Measurements from ENCODE around the gene VPS35. TPM values are rescaled to one million over a fixed set of nuclear protein-coding genes. Genes with fewer than 3 reads are reported as not detected.

Gene VPS35
- total RNA-seq, 1 donor from 2014 or later = 102 TPM

- TF ChIP-seq CTCF (conservative IDR thresholded peaks at IDR 0.05) = no peak
- H3K4me3 Mint-ChIP-seq = no peak overlapping the region
- H3K27ac Mint-ChIP-seq (ENCODE audit: unreplicated experiment) = no peak overlapping the region
- no peaks in the 10 kb centered on the region for H3K36me3 Mint-ChIP-seq (ENCODE audit: low read depth)
- no peaks in the 10 kb centered on the region for H3K4me1 Mint-ChIP-seq
- no peak for DNase-seq (ENCODE audit: low read depth, low spot score)
- H3K9me3 Mint-ChIP-seq = no peaks in the 10 kb centered on the region
- H3K27me3 Mint-ChIP-seq (ENCODE audit: low read depth) = no peaks in the 10 kb centered on the region
These were observed 29.2 kb upstream of the VPS35 start for GRCh38 chr16:46718214-46718613.

DNA sequence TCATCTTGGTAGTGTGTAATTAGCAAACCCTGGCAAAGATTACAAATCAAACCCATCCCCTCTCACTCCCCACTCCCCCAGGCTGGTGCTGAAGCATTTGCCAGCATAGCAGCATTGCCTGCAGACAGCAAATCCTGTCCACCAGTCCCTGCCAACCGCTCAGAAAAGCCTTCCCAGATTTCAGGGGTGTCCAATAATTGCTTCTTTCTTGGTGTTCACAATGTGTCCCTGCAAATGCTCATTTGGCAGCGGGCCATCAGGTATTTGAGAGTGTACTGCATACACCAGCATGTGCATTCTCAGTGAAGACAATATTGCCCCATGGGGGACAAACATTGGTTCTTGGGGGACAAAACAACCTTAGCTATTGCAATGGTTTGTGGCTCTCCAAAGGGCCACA, 28.7 kb upstream of the VPS35 start:
- Mint-ChIP-seq H3K36me3 (ENCODE audit: low read depth) (no peaks in the 10 kb centered on the region), H3K4me3 (no peak overlapping the region), H3K27me3 (ENCODE audit: low read depth) (no peaks in the 10 kb centered on the region), H3K4me1 (no peaks in the 10 kb centered on the region), H3K27ac (ENCODE audit: unreplicated experiment) (no peak overlapping the region), H3K9me3 (no peaks in the 10 kb centered on the region)
- DNase-seq (ENCODE audit: low read depth, low spot score) = no peak
- no peak for TF ChIP-seq CTCF (conservative IDR thresholded peaks at IDR 0.05)

DNA sequence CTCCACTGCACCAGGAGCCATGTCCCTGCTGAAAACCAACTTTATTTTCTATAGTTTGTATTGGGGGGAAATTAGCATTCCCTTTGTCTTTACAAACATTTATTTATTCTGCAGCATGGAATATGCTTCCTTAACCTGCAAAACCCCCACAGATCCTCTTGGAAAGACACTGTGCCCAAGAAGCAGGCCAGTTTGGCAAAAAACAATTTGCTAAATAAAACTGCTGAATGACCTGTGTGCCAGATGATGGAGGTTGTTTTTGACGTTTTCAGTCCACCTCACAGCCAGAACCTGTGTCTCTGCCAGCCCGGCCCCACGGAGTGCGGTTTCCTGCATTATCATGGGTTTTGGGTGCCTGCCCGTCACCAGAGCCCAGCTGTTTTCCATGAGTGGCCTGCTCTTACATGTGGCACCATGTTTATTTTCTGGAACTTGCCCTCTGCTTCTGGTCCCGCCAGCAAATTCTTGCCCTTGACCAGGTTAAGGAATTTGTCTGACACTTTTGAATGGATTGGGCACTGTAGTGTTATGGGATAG, 26.9 kb upstream of the VPS35 start:
- H3K36me3 Mint-ChIP-seq (ENCODE audit: low read depth) = no peaks in the 10 kb centered on the region
- H3K9me3 Mint-ChIP-seq = no peaks in the 10 kb centered on the region
- no peak for TF ChIP-seq CTCF (conservative IDR thresholded peaks at IDR 0.05)
- DNase-seq (ENCODE audit: low read depth, low spot score) = no peak
- H3K27ac Mint-ChIP-seq (ENCODE audit: unreplicated experiment) = no peak overlapping the region
- H3K27me3 Mint-ChIP-seq (ENCODE audit: low read depth) = no peaks in the 10 kb centered on the region
- no peaks in the 10 kb centered on the region for H3K4me1 Mint-ChIP-seq
- no peak overlapping the region for H3K4me3 Mint-ChIP-seq

DNA sequence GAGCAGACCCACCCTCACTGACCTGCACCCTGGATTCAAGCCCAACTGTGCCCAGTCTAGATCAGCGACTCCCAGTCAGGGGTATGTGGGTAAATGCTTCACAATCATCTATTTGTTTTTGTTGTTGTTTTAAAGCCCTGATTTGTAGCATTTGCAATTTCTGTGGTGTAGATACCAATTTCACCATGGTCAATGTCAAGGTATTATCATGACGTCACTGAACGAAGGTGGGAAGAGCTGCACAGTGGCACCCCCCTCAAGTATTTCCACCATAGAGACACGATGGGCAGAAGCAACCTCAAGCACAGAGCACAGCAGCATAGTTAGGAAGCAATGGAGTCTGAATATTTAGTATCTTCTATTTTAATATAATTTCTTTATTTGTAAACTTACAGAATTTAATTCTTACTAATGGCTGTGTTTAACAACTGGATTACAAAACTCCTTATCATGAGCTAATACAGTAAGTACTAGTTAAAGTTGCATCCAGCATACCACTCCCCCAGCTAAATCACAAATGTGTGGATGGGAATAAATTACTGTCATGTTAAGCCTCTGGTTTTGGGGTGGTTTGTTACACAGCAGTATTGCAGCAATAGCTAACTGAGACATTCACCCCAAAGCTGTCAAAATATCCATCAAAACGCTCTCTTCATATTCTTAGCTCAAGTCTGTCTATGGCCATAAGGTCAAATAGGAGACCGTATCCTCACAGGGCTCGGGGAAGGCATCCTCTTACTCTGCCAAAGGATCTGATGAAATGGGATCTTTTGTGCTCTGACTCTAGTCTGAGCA, 26.0 kb upstream of the VPS35 start:
- no peak overlapping the region for H3K4me3 Mint-ChIP-seq
- no peaks in the 10 kb centered on the region for H3K4me1 Mint-ChIP-seq
- H3K27me3 Mint-ChIP-seq (ENCODE audit: low read depth) = no peaks in the 10 kb centered on the region
- no peaks in the 10 kb centered on the region for H3K36me3 Mint-ChIP-seq (ENCODE audit: low read depth)
- TF ChIP-seq CTCF (conservative IDR thresholded peaks at IDR 0.05) = no peak
- H3K9me3 Mint-ChIP-seq = no peaks in the 10 kb centered on the region
- no peak overlapping the region for H3K27ac Mint-ChIP-seq (ENCODE audit: unreplicated experiment)
- DNase-seq (ENCODE audit: low read depth, low spot score) = no peak

DNA sequence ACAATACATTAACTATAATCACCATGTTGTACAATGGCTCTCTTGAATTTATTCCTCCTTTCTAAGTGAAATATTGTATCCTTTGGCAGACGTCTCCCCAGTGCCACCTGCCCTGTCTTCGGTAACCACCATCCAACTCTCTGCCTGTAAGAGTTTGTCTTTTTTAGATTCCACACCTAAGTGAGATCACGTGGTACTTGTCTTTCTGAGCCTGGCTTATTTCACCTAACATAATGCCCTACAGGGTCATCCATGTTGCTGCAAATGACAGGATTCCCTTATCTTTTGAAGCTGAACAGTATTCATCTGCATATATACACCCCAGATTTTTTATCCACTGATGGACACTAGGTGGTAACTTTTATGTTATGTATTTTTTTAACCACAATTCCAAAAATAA, 24.7 kb upstream of the VPS35 start:
- no peaks in the 10 kb centered on the region for H3K36me3 Mint-ChIP-seq (ENCODE audit: low read depth)
- no peak overlapping the region for H3K27ac Mint-ChIP-seq (ENCODE audit: unreplicated experiment)
- no peak for DNase-seq (ENCODE audit: low read depth, low spot score)
- no peaks in the 10 kb centered on the region for H3K9me3 Mint-ChIP-seq
- H3K27me3 Mint-ChIP-seq (ENCODE audit: low read depth) = no peaks in the 10 kb centered on the region
- no peaks in the 10 kb centered on the region for H3K4me1 Mint-ChIP-seq
- no peak for TF ChIP-seq CTCF (conservative IDR thresholded peaks at IDR 0.05)
- no peak overlapping the region for H3K4me3 Mint-ChIP-seq

All from neural crest cell (in vitro differentiated cells).